K562 (cell line): ENCODE results near the gene ULBP1. TPM values are rescaled to one million over a fixed set of nuclear protein-coding genes. Genes with fewer than 3 reads are reported as not detected.

ENCODE experiments used
- AFF4 ChIP-seq: sonication (generic); formaldehyde crosslinking; IDR thresholded peaks from 2 replicates; pipeline ENCODE4 v1.8.0; 2023; ENCODE audit warnings: mild to moderate bottlenecking, missing genetic modification reagents
- BCOR ChIP-seq: fragments of 450-650 bp; IDR thresholded peaks from 2 replicates; pipeline ENCODE4 v1.6.1; 2016
- CREBBP ChIP-seq: IDR thresholded peaks from one replicate; pipeline ENCODE4 v1.6.1; 2012; ENCODE audit warnings: low read depth, mild to moderate bottlenecking, control low read depth, inconsistent platforms, low read length
- CTBP1 ChIP-seq: fragments of 450-650 bp; IDR thresholded peaks from 2 replicates; pipeline ENCODE4 v1.6.1; 2016; ENCODE audit warnings: borderline replicate concordance
- CTCFL ChIP-seq: IDR thresholded peaks from 2 replicates; pipeline ENCODE4 v1.6.1; 2011; ENCODE audit warnings: borderline replicate concordance, low read depth, mild to moderate bottlenecking, moderate library complexity, low read length; ENCODE audit not compliant: insufficient read depth, poor library complexity, severe bottlenecking
- MAFF ChIP-seq: IDR thresholded peaks from 2 replicates; pipeline ENCODE4 v1.6.1; 2012; ENCODE audit warnings: low read length, improper control_type of control experiment
- NCOA2 ChIP-seq, 2 experiments: fragments of 450-650 bp; IDR thresholded peaks; 2 replicates each; pipeline ENCODE4 v1.6.1; 2018; ENCODE audit warnings: mild to moderate bottlenecking in 2 of 2, moderate library complexity in 1 of 2; ENCODE audit not compliant: partially characterized antibody in 2 of 2
- ZNF324 ChIP-seq: fragments of 250-450 bp; sonication (Bioruptor Pico); IDR thresholded peaks from 2 replicates; pipeline ENCODE4 v1.4.0; 2020; ENCODE audit warnings: mild to moderate bottlenecking
- ZNF785 ChIP-seq: fragments of 250-450 bp; sonication (Bioruptor Pico); IDR thresholded peaks from 2 replicates; pipeline ENCODE4 v1.4.0; 2020; ENCODE audit warnings: mild to moderate bottlenecking
- polyA plus RNA-seq, 8 experiments: library from polyadenylated mRNA; depleted of rRNA in 4 of 8; stranded (reverse) in 5 of 8; unstranded in 3 of 8; fragments of >200 nt; fragmentation: Nextera tagmentation in 2 of 8; fragmentation: Illumina TruSeq in 1 of 8; extraction: Ambion mirVana in 2 of 8; extraction: Trizol in 1 of 8; gene quantifications; 2 replicates each; pipeline versions ENCODE4 v1.2.1 to v1.2.3, GENCODE V29; 2011 to 2014; ENCODE audit warnings: inconsistent platforms in 1 of 8, missing spikeins in 1 of 8
- total RNA-seq, 7 experiments: library from RNA; depleted of rRNA in 6 of 7; stranded (reverse); fragments of >200 nt in 6 of 7; fragmentation: Illumina TruSeq in 2 of 7; extraction: Trizol in 2 of 7; gene quantifications; 2 replicates each; pipeline versions ENCODE4 v1.2.1 to v1.2.3, GENCODE V29; 2011 to 2021; ENCODE audit warnings: low replicate concordance in 1 of 7
- TF ChIP-seq, protein P1 (sequence below): fragments of 450-650 bp; IDR thresholded peaks from 2 replicates; pipeline ENCODE4 v1.6.1; 2016; ENCODE audit warnings: low read depth, mild to moderate bottlenecking, moderate library complexity

The ULBP1 gene
- total and polyA plus RNA-seq, 9 of the 15 experiments (the other 6 are each of a cell fraction or from before 2014, with no cell fraction given), result 0.33 to 6.0 (median 2.5) TPM

DNA sequence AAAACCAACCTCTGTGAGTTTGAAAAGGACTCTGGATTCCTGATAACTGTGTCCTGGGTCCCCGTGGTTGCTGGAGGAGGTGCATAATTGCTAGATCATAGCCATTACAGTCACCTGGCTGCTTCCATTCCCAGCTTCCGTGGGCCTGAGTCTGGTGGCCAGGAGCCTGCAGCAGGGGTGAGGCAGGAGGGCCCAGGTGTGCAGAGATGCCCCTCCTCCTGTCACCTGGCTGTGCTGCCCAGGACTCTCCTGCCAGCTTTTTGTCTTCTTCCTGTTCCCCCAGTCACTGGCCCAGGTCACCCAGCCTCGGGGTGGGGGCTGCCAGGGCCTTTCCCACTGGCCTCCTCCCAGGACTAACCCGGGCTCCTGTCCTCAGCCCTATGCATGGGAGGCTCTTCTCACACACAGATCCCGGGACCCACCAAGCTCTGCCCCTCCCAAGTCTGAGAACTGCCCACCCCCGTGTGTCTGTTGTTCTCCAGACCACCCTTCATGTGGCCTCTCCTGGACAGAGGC lies 31.6 kb downstream of the ULBP1 start (continued):
- no peak for TF ChIP-seq ZNF324 (CRISPR knock-in tag)
- no peak for TF ChIP-seq CREBBP
- no peak for TF ChIP-seq MAFF
- TF ChIP-seq CTBP1, result no peak
- TF ChIP-seq, protein P1, sequence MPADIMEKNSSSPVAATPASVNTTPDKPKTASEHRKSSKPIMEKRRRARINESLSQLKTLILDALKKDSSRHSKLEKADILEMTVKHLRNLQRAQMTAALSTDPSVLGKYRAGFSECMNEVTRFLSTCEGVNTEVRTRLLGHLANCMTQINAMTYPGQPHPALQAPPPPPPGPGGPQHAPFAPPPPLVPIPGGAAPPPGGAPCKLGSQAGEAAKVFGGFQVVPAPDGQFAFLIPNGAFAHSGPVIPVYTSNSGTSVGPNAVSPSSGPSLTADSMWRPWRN, result no peak
- TF ChIP-seq NCOA2 (IDR thresholded peaks at IDR 0.05; ENCODE audit: partially characterized antibody in 2 of 2), result no peak
- TF ChIP-seq ZNF785 (CRISPR knock-in tag), result no peak
- no peak for TF ChIP-seq AFF4 (CRISPR knock-in tag)
- no peak for TF ChIP-seq BCOR
- TF ChIP-seq CTCFL, result no peak
